T-helper 17 cell (primary cell): ENCODE data around the gene RANGRF. TPM values are rescaled to one million over a fixed set of nuclear protein-coding genes. Genes with fewer than 3 reads are reported as not detected.

Source experiments
- ATAC-seq: fragments of 150-1000 bp; cut with Tn5 transposase; 2 replicates; pipeline ENCODE4 v1.10.0; 2021; ENCODE audit warnings: mild to moderate bottlenecking, moderate library complexity
- DNase-seq, 3 donors: peaks; one replicate each; pipeline versions ENCODE4 v3.0.0 to v3.0.0-alpha.2; 2020 to 2021
- H3K9me3 ChIP-seq: one replicate; pipeline ENCODE4 v1.7.0; 2013; ENCODE audit warnings: low read length, mild to moderate bottlenecking; ENCODE audit not compliant: control insufficient read depth, poor library complexity, severe bottlenecking
- H3K27ac Mint-ChIP-seq: one replicate; pipeline ENCODE4 v1.8.0; 2022; ENCODE audit warnings: mild to moderate bottlenecking, moderate library complexity, mixed read lengths
- H3K27me3 Mint-ChIP-seq: one replicate; pipeline ENCODE4 v1.8.0; 2022; ENCODE audit warnings: mixed read lengths
- H3K36me3 Mint-ChIP-seq: one replicate; pipeline ENCODE4 v1.8.0; 2022; ENCODE audit warnings: low read depth, mixed read lengths
- H3K4me1 Mint-ChIP-seq: one replicate; pipeline ENCODE4 v1.8.0; 2022; ENCODE audit warnings: mild to moderate bottlenecking, mixed read lengths
- H3K4me3 Mint-ChIP-seq: one replicate; pipeline ENCODE4 v1.8.0; 2022; ENCODE audit warnings: mild to moderate bottlenecking, moderate library complexity, mixed read lengths
- total RNA-seq, 4 donors: library from RNA in 2 of 4; stranded (reverse) in 2 of 4; gene quantifications; one replicate each; pipeline ENCODE4 v1.2.3 and lab custom pipeline; 2022 to 2026

The RANGRF gene
- total RNA-seq, 2 donors from 2014 or later, result 27.0 to 36.2 TPM

- Mint-ChIP-seq H3K4me3 (no peak overlapping the region), H3K4me1 (peaks cover 2% of the 10 kb centered on the region), H3K27me3 (peaks cover 49% of the 10 kb centered on the region), H3K36me3 (peaks cover 5% of the 10 kb centered on the region), H3K27ac (no peak overlapping the region)
- no peaks in the 10 kb centered on the region for H3K9me3 ChIP-seq
- DNase-seq (no peak), ATAC-seq (no peak)
These were observed 23.8 kb downstream of the RANGRF start for GRCh38 chr17:8312251-8312650.

GRCh38 chr17:8312726-8313600 is 24.5 kb downstream of the RANGRF start:
- H3K36me3 Mint-ChIP-seq, result peaks cover 5% of the 10 kb centered on the region
- peaks cover 2% of the 10 kb centered on the region for H3K4me1 Mint-ChIP-seq
- DNase-seq (no peak), ATAC-seq (no peak)
- H3K4me3 Mint-ChIP-seq, result no peak overlapping the region
- peaks cover 49% of the 10 kb centered on the region for H3K27me3 Mint-ChIP-seq
- H3K27ac Mint-ChIP-seq, result no peak overlapping the region
- H3K9me3 ChIP-seq, result no peaks in the 10 kb centered on the region

DNA sequence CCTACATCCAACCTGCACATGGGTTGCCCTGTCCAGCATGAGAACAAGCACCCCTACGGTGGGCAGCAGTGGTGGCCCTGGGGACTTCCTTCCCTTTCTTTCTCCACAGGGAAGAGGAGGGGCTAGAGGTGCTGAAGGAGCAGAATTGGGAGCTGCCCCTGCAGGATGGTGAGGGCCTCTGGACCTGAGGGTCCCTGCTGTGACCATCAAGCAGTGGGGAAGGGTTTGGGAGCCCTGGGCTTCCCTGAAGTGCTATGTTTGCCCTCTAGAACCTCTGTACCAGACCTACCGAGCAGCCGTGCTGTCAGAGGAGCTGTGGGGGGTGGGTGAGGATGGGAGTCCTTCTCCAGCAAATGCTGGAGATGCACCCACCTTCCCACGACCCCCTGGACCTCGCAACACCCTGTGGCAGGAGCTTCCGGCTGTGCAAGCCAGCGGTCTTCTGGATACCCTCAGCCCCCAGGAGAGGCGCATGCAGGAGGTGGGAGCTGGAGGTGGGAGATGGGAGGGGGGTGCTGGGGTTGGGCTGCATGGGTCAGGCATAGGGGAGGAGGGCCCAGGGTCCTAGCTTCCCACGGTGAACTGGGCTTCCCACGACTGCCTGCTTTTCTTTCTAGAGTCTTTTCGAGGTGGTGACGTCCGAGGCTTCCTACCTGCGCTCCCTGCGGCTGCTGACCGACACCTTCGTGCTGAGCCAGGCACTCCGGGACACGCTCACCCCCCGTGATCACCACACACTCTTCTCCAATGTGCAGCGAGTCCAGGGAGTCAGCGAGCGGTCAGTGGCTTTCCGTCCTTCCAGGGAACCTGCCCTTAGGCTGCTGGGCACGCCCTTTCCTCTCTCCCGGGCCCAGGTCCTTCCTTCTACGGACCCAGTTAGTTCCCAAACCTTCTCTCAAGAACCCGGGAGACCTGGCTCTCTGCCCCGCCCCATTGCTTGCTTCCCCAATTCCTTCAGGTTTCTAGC is 26.6 kb downstream of the RANGRF start:
- DNase-seq (no peak), ATAC-seq (no peak)
- peaks cover 49% of the 10 kb centered on the region for H3K27me3 Mint-ChIP-seq
- H3K27ac Mint-ChIP-seq, result no peak overlapping the region
- peaks cover under 1% of the 10 kb centered on the region for H3K4me1 Mint-ChIP-seq
- H3K4me3 Mint-ChIP-seq, result no peak overlapping the region
- peaks cover 6% of the 10 kb centered on the region for H3K36me3 Mint-ChIP-seq
- H3K9me3 ChIP-seq, result no peaks in the 10 kb centered on the region

DNA sequence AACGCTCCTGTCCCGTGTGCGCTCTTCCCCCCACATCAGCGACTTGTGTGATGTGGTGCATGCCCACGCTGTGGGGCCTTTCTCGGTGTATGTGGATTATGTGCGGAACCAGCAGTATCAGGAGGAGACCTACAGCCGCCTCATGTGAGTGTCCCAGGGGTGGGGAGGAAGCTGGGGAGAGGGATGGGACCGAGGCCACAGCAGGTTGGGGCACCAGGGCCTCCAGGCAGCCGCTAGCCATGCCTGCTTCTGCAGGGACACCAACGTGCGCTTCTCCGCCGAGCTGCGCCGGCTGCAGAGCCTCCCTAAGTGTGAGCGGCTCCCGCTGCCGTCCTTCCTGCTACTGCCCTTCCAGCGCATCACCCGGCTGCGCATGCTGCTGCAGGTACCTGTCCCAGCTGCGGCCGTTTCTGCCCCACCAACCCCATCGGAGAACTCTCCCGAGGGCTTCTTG is 27.3 kb downstream of the RANGRF start:
- no peak for ATAC-seq
- Mint-ChIP-seq H3K4me1 (no peaks in the 10 kb centered on the region), H3K27ac (no peak overlapping the region), H3K27me3 (peaks cover 49% of the 10 kb centered on the region), H3K36me3 (peaks cover 7% of the 10 kb centered on the region), H3K4me3 (no peak overlapping the region)
- no peak for DNase-seq
- H3K9me3 ChIP-seq, result no peaks in the 10 kb centered on the region

GRCh38 chr17:8318010-8318935 is 29.8 kb downstream of the RANGRF start:
- DNase-seq, result no peak
- no peaks in the 10 kb centered on the region for H3K4me1 Mint-ChIP-seq
- H3K27me3 Mint-ChIP-seq, result peaks cover 39% of the 10 kb centered on the region

GRCh38 chr17:8320262-8320661 is 31.8 kb downstream of the RANGRF start:
- no peak overlapping the region for H3K4me3 Mint-ChIP-seq
- H3K27ac Mint-ChIP-seq, result no peak overlapping the region
- peaks cover 37% of the 10 kb centered on the region for H3K27me3 Mint-ChIP-seq
- no peak for DNase-seq
- peaks cover 8% of the 10 kb centered on the region for H3K4me1 Mint-ChIP-seq
- H3K9me3 ChIP-seq, result no peaks in the 10 kb centered on the region
- no peak for ATAC-seq
- H3K36me3 Mint-ChIP-seq, result peaks cover 4% of the 10 kb centered on the region

More at GRCh38 chr17:8318010-8318935, 29.8 kb downstream of the RANGRF start:
- H3K9me3 ChIP-seq, result no peaks in the 10 kb centered on the region
- Mint-ChIP-seq H3K27ac (no peak overlapping the region), H3K36me3 (peaks cover 4% of the 10 kb centered on the region), H3K4me3 (no peak overlapping the region)
- no peak for ATAC-seq

GRCh38 chr17:8320990-8321389 is 32.5 kb downstream of the RANGRF start:
- no peak for ATAC-seq
- H3K9me3 ChIP-seq, result no peaks in the 10 kb centered on the region
- H3K4me3 Mint-ChIP-seq, result no peak overlapping the region

GRCh38 chr17:8322061-8322460 is 33.6 kb downstream of the RANGRF start:
- no peak for ATAC-seq

More at GRCh38 chr17:8320990-8321389, 32.5 kb downstream of the RANGRF start:
- no peak for DNase-seq
- Mint-ChIP-seq H3K36me3 (peaks cover 4% of the 10 kb centered on the region), H3K4me1 (peaks cover 8% of the 10 kb centered on the region), H3K27ac (no peak overlapping the region), H3K27me3 (peaks cover 37% of the 10 kb centered on the region)

GRCh38 chr17:8324132-8324531 is 35.7 kb downstream of the RANGRF start:
- peaks cover 57% of the 10 kb centered on the region for H3K27me3 Mint-ChIP-seq
- ATAC-seq (no peak), DNase-seq (no peak)
- H3K27ac Mint-ChIP-seq, result no peak overlapping the region
- no peaks in the 10 kb centered on the region for H3K9me3 ChIP-seq
- no peak overlapping the region for H3K4me3 Mint-ChIP-seq
- H3K4me1 Mint-ChIP-seq, result peaks cover 14% of the 10 kb centered on the region
- H3K36me3 Mint-ChIP-seq, result peaks cover 2% of the 10 kb centered on the region

More at GRCh38 chr17:8322061-8322460, 33.6 kb downstream of the RANGRF start:
- Mint-ChIP-seq H3K4me1 (peaks cover 14% of the 10 kb centered on the region), H3K27me3 (peaks cover 40% of the 10 kb centered on the region), H3K27ac (no peak overlapping the region), H3K4me3 (no peak overlapping the region), H3K36me3 (peaks cover 2% of the 10 kb centered on the region)
- H3K9me3 ChIP-seq, result no peaks in the 10 kb centered on the region
- DNase-seq, result no peak

DNA sequence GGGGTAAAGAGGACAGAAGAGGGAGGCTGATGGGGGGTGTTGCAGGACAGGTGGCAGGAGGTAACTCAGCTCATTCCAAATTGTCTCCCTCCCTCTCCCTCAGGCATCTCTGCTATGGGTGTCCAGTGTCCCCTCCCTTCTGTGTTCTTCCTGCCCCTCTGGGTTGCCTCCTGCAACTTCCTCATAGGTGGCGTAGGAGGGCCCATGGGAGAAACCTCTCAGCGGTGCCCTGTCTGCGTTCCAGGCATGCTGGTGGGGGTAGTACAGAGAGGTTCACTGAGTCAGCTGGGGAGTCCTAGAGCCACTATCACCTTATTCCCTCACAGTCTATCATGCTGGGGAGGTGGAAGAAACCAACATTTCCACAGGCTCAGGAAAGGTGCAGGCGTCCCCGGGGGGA is 36.5 kb downstream of the RANGRF start:
- no peaks in the 10 kb centered on the region for H3K9me3 ChIP-seq
- Mint-ChIP-seq H3K27ac (no peak overlapping the region), H3K4me1 (peaks cover 14% of the 10 kb centered on the region), H3K36me3 (peaks cover 2% of the 10 kb centered on the region), H3K4me3 (no peak overlapping the region), H3K27me3 (peaks cover 57% of the 10 kb centered on the region)
- DNase-seq (no peak), ATAC-seq (no peak)

DNA sequence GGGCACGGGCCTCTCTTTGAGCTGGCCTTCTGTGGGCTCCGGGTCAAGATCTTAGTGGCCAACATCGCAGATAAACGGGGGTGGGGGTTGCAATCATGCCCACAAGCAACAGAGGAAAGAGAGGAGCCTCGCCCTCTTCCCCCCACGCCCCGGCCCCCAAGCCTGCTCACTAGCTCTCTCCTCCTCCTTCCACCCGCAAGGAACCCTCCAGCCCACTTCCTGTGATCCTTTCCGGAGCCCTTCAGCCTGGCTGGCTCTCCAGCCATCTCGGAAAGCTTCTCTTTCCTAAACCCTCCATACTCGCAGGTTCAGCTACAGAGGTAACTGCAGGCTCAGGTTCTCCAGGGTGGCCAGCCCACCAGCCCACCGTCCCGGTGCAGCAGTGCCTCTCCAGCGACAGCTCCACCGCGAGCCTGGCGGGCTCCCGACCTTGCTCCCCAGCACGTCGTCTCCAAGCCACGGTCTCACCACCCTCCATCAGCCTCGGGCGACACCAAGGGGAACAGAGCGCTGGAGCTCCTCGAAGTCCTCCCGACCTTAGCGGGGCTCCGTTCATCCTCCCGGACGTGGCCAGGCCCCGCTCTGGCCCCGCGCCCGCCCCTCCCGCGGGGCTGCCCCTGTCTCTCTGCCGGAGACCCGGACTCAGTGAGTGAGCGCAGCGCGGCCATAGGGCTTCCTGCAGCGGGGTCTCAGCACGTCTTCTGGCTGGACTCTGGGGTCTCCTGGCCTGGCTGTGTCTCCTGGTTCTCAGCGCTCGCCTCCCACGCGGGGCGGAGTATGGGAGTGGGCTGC is 38.2 kb downstream of the RANGRF start:
- peak in 1 of 3 donors; percentile 17 for DNase-seq
- peaks cover 14% of the 10 kb centered on the region for H3K4me1 Mint-ChIP-seq
- peaks cover 56% of the 10 kb centered on the region for H3K27me3 Mint-ChIP-seq
- H3K4me3 Mint-ChIP-seq, result peak overlapping the region; percentile 60
- no peaks in the 10 kb centered on the region for H3K9me3 ChIP-seq
- no peak overlapping the region for H3K27ac Mint-ChIP-seq
- H3K36me3 Mint-ChIP-seq, result no peaks in the 10 kb centered on the region
- ATAC-seq, result peak; percentile 66

GRCh38 chr17:8327303-8327649 is 38.8 kb downstream of the RANGRF start:
- H3K9me3 ChIP-seq, result no peaks in the 10 kb centered on the region
- H3K27ac Mint-ChIP-seq, result no peak overlapping the region
- peaks cover 14% of the 10 kb centered on the region for H3K4me1 Mint-ChIP-seq
- peak overlapping the region; percentile 60 for H3K4me3 Mint-ChIP-seq
- ATAC-seq (no peak), DNase-seq (no peak)
- H3K27me3 Mint-ChIP-seq, result peaks cover 56% of the 10 kb centered on the region
- no peaks in the 10 kb centered on the region for H3K36me3 Mint-ChIP-seq
